HCT116 (cell line): ENCODE results near the gene USP2. TPM values are rescaled to one million over a fixed set of nuclear protein-coding genes. Genes with fewer than 3 reads are reported as not detected.

ENCODE experiments used
- ATAC-seq: fragments of 200-7000 bp; cut with Tn5 transposase; 2 replicates; pipeline ENCODE4 v1.9.1; 2020; ENCODE audit warnings: mild to moderate bottlenecking, moderate library complexity
- BruUV-seq: library from RNA; stranded (reverse); fragments of 400-500 nt; replicated peaks from 2 replicates; lab custom pipeline; 2021; lab: Mats Ljungman, UMichigan
- CTCF ChIA-PET: fragments of 300-600 bp; sonication (Branson Sonifier 250); formaldehyde crosslinking; loops from one replicate; lab custom pipeline; 2021; ENCODE audit warnings: antibody characterized with exemption; lab: Charles Lee
- POLR2A ChIA-PET: fragments of 300-600, 350-600 bp; sonication (Branson Sonifier 250); formaldehyde crosslinking; loops from one replicate; lab custom pipeline; 2021; ENCODE audit warnings: antibody characterized with exemption; lab: Charles Lee
- RAD21 ChIA-PET, 2 experiments: fragments of 300-600 bp; sonication (Branson Sonifier 250); formaldehyde crosslinking; loops; one replicate each; lab custom pipeline; 2023; ENCODE audit warnings: low total read pairs in 2 of 2; ENCODE audit not compliant: uncharacterized antibody in 2 of 2, unreplicated experiment in 2 of 2, low non-redundant PET in 1 of 2; lab: Charles Lee
- DNase-seq: peaks from one replicate; pipeline ENCODE4 v3.0.0-alpha.2; 2010; ENCODE audit warnings: low read depth, low spot score
- H2AFZ ChIP-seq: fragments of 200-600 bp; shearing (Covaris generic), sonication (generic); 2 replicates; pipeline ENCODE4 v1.6.1; 2017; ENCODE audit warnings: low read depth, mixed run types, mixed read lengths, antibody characterized with exemption, low read length; ENCODE audit not compliant: poor library complexity, severe bottlenecking
- H3K27ac ChIP-seq: 2 replicates; pipeline ENCODE4 v1.5.1; 2012; ENCODE audit warnings: low read depth, low read length
- H3K27me3 ChIP-seq: fragments of 200-600 bp; sonication (generic); 2 replicates; pipeline ENCODE4 v1.6.1; 2016; ENCODE audit warnings: mixed run types, low read length, mixed read lengths; ENCODE audit not compliant: insufficient read depth
- H3K36me3 ChIP-seq, 2 experiments: fragments of 200-500 bp in 1 of 2; fragments of 200-600 bp in 1 of 2; sonication (Bioruptor generic) in 1 of 2; sonication (generic) in 1 of 2; 2 replicates each; pipeline versions ENCODE4 v1.5.1 to v1.6.1; 2014 to 2016; ENCODE audit warnings: low read length in 2 of 2, inconsistent platforms in 1 of 2, mixed read lengths in 1 of 2, mixed run types in 1 of 2; ENCODE audit not compliant: insufficient read depth in 2 of 2, control insufficient read depth in 1 of 2
- H3K4me1 ChIP-seq, 2 experiments: fragments of 200-600 bp in 1 of 2; sonication (generic) in 1 of 2; 2 replicates each; pipeline versions ENCODE4 v1.5.1 to v1.6.1; 2012 to 2017; ENCODE audit warnings: low read length in 2 of 2, inconsistent platforms in 1 of 2, mild to moderate bottlenecking in 1 of 2, mixed read lengths in 1 of 2, mixed run types in 1 of 2, moderate library complexity in 1 of 2; ENCODE audit not compliant: insufficient read depth in 2 of 2, control insufficient read depth in 1 of 2
- H3K4me2 ChIP-seq: fragments of 200-600 bp; sonication (generic); 2 replicates; pipeline ENCODE4 v1.6.1; 2017; ENCODE audit warnings: mixed run types, low read length, mixed read lengths
- H3K4me3 ChIP-seq, 2 experiments: fragments of 200-600 bp in 1 of 2; sonication (generic) in 1 of 2; replicated peaks in 1 of 2; 2 replicates each; pipeline ENCODE4 v1.5.1; 2011 to 2016; ENCODE audit warnings: low read length in 2 of 2, control low read depth in 1 of 2, low read depth in 1 of 2, mild to moderate bottlenecking in 1 of 2, mixed read lengths in 1 of 2, mixed run types in 1 of 2
- H3K79me2 ChIP-seq: fragments of 200-600 bp; sonication (generic); 2 replicates; pipeline ENCODE4 v1.6.1; 2017; ENCODE audit warnings: mild to moderate bottlenecking, mixed run types, low read length, moderate library complexity, mixed read lengths; ENCODE audit not compliant: insufficient read depth
- H3K9ac ChIP-seq: fragments of 200-600 bp; sonication (generic); 2 replicates; pipeline ENCODE4 v1.6.1; 2016; ENCODE audit warnings: low read length, mixed read lengths
- H3K9me2 ChIP-seq: fragments of 200-600 bp; sonication (generic), shearing (Covaris generic); 2 replicates; pipeline ENCODE4 v1.6.1; 2017; ENCODE audit warnings: mixed run types, mild to moderate bottlenecking, moderate library complexity; ENCODE audit not compliant: insufficient read depth
- H3K9me3 ChIP-seq, 2 experiments: fragments of 200-500 bp in 1 of 2; fragments of 200-600 bp in 1 of 2; sonication (Bioruptor generic) in 1 of 2; sonication (generic) in 1 of 2; 2 replicates each; pipeline ENCODE4 v1.6.1; 2014 to 2017; ENCODE audit warnings: low read length in 2 of 2, mixed read lengths in 2 of 2, inconsistent platforms in 1 of 2, low read depth in 1 of 2, mild to moderate bottlenecking in 1 of 2, mixed run types in 1 of 2, moderate library complexity in 1 of 2; ENCODE audit not compliant: control insufficient read depth in 1 of 2, insufficient read depth in 1 of 2
- H4K20me1 ChIP-seq: fragments of 200-600 bp; sonication (generic), shearing (Covaris generic); 2 replicates; pipeline ENCODE4 v1.6.1; 2017; ENCODE audit warnings: mixed run types, mild to moderate bottlenecking, moderate library complexity; ENCODE audit not compliant: insufficient read depth
- ELF1 ChIP-seq: IDR thresholded peaks from 2 replicates; pipeline ENCODE4 v1.6.1; 2012; ENCODE audit warnings: low read depth, borderline replicate concordance
- RAD21 ChIP-seq: IDR thresholded peaks from 2 replicates; pipeline ENCODE4 v1.6.1; 2012; ENCODE audit warnings: low read depth, mild to moderate bottlenecking
- intact Hi-C: fragments of 100-400 bp; cut with micrococcal nuclease; formaldehyde crosslinking; loops from 2 replicates; pipeline ENCODE4 v1.10.0; 2022
- total RNA-seq: library from RNA; stranded (reverse); gene quantifications from one replicate; pipeline ENCODE4 v1.2.1, GENCODE V29; 2021; ENCODE audit not compliant: unreplicated experiment
- TF ChIP-seq, protein P1 (sequence below): IDR thresholded peaks from 2 replicates; pipeline ENCODE4 v1.6.1; 2012; ENCODE audit warnings: low read depth

USP2 gene
- total RNA-seq, 1 experiment from 2014 or later: 5.0 TPM

DNA sequence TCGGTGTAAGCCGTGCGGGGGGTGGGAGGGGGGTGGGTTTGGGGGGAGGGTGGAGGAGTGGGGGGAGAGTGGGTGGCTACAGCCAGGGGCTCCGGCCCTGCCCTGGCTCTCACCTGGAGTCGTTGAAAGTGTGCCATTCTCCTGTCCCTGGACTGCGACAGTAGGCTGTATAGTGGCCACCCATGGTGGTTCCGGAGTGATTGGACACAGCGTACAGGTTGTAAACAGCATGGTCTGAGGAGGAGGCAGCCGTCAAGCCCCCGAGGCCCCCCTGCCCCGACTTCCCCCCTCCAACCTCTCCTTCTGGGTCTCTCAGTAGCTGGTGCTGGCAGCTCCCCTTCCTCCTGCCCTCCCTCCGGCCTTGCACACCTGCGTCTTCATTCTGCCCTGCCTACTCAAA is 24.4 kb downstream of the USP2 start:
- peak overlapping the region; percentile 62 to 66 for H3K4me3 ChIP-seq
- RAD21 ChIA-PET: interaction anchor here (0.9 to 1.4 kb wide), 3 partner anchors 15 to 117 kb away, joined by 3 to 7 read pairs (median 4); no protein-coding TSS in a partner anchor
- CTCF ChIA-PET: interaction anchor here (0.7 to 2.6 kb wide), 10 partner anchors 9 to 118 kb away, joined by 3 to 68 read pairs (median 8); partner anchors contain the start of genes MFRP and USP2
- H3K27ac ChIP-seq: no peak overlapping the region; the same call in 1 of the 2 replicates
- BruUV-seq: no TSS peak
- H3K4me1 ChIP-seq: peaks cover 23 to 36% of the 10 kb centered on the region in 2 experiments
- peak overlapping the region; percentile 97 for H3K4me2 ChIP-seq
- no peak for DNase-seq
- TF ChIP-seq, protein P1, sequence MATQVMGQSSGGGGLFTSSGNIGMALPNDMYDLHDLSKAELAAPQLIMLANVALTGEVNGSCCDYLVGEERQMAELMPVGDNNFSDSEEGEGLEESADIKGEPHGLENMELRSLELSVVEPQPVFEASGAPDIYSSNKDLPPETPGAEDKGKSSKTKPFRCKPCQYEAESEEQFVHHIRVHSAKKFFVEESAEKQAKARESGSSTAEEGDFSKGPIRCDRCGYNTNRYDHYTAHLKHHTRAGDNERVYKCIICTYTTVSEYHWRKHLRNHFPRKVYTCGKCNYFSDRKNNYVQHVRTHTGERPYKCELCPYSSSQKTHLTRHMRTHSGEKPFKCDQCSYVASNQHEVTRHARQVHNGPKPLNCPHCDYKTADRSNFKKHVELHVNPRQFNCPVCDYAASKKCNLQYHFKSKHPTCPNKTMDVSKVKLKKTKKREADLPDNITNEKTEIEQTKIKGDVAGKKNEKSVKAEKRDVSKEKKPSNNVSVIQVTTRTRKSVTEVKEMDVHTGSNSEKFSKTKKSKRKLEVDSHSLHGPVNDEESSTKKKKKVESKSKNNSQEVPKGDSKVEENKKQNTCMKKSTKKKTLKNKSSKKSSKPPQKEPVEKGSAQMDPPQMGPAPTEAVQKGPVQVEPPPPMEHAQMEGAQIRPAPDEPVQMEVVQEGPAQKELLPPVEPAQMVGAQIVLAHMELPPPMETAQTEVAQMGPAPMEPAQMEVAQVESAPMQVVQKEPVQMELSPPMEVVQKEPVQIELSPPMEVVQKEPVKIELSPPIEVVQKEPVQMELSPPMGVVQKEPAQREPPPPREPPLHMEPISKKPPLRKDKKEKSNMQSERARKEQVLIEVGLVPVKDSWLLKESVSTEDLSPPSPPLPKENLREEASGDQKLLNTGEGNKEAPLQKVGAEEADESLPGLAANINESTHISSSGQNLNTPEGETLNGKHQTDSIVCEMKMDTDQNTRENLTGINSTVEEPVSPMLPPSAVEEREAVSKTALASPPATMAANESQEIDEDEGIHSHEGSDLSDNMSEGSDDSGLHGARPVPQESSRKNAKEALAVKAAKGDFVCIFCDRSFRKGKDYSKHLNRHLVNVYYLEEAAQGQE: no peak
- TF ChIP-seq RAD21 (no peak), ELF1 (no peak)
- no peaks in the 10 kb centered on the region for H3K27me3 ChIP-seq
- H4K20me1 ChIP-seq: no peaks in the 10 kb centered on the region
- H3K9me3 ChIP-seq: no peaks in the 10 kb centered on the region
- H3K9ac ChIP-seq: peak overlapping the region; percentile 86
- ATAC-seq: peak; percentile 7; the same call in 1 of the 2 replicates
- H3K79me2 ChIP-seq: no peaks in the 10 kb centered on the region
- POLR2A ChIA-PET: no interaction called here
- intact Hi-C loops: no loop called here
- H3K9me2 ChIP-seq: no peaks in the 10 kb centered on the region
- no peak overlapping the region for H2AFZ ChIP-seq
- peaks cover 0 to 6% of the 10 kb centered on the region in 2 experiments; a peak in 1 of 4 replicates for H3K36me3 ChIP-seq
